ENCODE measurements around the gene PADI3.
"Not testable (repeated sequence)": the region's sequence is repeated elsewhere in the genome, so short reads cannot be mapped to it uniquely, and the experiment has no call there.

PADI3 gene

DNA sequence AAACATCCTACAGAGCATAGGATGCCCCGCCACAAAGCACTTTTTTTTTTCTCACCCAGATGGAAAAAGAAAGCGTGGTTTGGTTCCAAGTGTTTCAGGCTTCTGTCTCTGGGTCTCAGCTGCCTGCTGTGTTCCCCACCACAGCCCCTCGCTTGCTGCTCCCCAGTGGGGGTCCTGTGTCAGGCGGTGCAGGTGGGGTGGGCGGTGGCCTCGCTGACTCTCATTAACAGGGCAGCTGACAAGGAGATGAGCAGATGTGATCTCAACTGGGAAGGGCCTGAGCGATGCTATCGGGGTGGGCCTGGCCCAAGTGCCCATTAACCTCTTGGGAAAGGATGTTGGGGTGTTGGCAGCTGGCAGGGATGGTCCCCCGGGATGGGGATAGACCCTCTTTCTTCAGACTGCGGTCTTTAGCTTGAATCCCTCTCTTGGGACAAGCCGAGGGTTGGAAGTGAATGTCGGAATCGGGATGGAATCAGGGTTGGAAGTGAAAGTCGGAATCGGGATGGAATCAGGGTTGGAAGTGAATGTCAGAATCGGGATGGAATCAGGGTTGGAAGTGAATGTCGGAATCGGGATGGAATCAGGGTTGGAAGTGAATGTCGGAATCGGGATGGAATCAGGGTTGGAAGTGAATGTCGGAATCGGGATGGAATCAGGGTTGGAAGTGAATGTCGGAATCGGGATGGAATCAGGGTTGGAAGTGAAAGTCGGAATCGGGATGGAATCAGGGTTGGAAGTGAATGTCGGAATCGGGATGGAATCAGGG is 7.7 kb upstream of the PADI3 start:
- DNase-seq (ENCODE audit: low read depth in 2 of 2) = not testable (repeated sequence)

DNA sequence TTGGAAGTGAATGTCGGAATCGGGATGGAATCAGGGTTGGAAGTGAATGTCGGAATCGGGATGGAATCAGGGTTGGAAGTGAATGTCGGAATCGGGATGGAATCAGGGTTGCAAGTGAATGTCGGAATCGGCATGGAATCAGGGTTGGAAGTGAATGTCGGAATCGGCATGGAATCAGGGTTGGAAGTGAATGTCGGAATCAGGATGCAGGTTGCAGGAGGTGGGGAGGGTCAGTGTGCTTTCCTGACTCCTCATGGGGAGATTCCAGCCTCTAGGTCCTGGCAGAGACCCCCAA is 7.2 kb upstream of the PADI3 start:
- DNase-seq (ENCODE audit: low read depth in 2 of 2) = not testable (repeated sequence)

DNA sequence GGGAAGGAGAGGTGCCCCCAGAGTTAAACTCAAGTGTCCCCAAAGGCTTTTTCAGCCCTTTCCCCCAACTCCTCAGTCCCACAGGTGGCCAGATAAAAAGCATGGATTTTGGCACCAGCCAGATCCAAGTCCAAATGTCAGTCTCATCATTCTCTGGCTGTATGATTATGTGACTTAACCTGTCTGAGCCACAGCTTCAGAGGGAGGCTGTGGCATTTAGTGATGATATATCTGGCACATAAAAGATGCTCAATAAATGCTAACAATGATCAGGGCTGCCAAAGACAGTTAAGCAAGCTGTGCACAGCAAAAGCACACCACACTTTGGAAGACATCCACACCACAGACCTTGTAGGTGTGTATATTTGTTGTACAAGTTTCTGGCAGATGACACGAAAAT is 5.6 kb upstream of the PADI3 start:
- DNase-seq (ENCODE audit: low read depth in 2 of 2) = no peak

DNA sequence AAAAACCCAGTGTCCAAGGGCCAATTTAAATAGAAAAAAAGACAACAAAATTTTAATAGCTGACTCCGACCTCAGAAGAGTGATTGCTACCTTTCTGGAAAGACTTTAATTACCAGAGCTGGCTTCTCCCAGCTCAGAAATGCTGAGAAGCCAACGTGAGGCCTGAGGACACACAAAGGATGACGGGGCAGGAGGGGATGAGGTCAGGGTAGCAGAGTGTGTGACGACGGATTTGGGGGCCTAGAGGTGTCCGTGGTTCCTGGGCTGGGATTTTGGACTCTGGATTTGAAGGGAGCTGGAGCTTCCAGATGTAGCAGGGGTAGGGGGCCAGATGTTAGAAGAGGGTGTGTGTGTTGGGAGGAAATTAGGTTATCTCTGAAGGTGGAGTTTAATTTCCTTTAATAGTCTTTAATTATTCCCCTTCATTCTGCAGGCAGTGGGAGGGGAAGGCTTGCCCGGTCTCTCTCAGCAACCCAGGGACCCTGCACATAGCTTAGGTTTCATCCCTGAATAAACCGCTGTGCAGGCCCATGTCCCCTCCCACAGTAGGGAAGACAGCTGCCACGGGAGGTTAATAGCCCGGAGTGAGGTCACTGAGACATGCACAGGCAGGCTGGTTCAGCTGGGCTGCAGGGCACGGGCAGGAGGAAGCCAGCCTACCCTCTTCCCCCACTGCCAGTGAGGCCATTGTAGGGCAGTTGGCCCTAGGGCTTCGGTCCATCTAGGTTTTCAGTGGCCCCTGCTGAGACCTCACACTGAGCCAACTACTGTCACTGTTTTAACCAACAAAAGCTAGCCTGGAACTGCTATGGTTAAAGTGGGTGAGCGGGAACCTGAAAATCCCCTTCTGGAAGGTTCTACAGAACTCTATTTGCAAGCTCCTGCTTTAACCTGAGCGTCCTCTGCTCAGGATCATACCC is 3.8 kb upstream of the PADI3 start:
- DNase-seq (ENCODE audit: low read depth in 2 of 2) = no peak

DNA sequence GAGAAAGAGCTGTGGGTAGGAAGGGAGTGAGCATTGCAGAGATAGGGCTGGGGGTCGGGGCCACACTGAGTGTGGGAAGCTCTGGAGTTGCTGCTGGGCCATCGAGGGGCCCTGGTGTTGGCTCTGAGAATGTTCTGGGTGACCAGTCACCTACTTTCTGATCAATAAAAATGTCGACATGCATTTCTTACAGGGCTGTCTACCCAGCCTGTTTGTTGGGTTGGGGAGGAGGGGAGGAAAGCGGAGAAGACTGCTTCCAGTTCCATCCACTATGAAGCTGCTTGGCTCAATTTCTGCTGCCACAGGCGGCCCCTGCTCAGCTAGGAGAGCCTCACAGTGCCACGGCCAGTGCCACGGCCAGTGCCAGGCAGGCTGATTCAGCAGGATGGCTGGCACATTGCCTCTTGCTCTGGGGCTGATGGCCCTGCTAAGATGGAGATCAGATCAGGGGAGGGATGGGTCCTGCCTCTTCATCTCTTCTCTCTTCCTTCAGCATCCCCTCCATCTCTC is 3.0 kb upstream of the PADI3 start:
- DNase-seq (ENCODE audit: low read depth in 2 of 2) = no peak

DNA sequence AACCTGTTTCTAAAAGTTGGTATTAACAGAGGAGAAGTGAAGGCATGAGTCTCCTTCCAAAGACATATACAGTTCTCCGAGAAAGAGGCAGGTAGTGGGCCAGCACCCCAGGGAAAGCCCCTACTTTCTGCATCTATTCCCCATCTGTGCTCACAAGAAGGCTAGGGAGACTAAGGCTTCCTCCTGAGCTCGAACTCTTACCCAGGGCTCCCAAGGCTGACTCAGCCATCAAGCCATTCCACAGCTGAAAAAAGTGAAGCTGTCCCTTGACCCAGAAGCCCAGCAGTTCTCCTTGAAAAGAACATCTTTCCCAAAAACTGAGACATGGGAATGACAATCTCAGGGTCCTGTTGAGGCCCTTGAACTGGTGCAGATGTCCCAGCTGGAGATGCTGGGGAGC is 1.9 kb upstream of the PADI3 start:
- no peak for DNase-seq (ENCODE audit: low read depth in 2 of 2)

DNA sequence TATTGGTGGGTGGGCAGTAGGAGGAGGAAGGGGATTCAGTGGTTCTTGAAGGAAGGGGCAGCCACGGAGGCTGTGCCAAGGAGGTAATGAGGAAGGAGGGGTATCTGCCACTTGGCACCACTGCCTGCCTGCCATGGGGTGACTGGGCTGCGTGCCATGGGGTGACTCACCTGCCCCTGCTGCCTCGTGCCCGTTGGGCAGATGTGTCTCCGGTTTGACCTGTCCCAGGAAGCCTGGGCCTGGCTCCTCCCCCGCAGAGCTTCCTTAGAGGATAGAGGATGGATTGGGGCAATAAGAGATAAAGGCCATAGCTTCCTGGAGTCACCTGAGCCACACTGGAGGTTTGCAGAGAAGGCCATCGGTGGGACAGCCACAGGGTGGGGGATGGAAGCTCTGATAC is 1.7 kb downstream of the PADI3 start:
- DNase-seq (ENCODE audit: low read depth in 2 of 2) = no peak

DNA sequence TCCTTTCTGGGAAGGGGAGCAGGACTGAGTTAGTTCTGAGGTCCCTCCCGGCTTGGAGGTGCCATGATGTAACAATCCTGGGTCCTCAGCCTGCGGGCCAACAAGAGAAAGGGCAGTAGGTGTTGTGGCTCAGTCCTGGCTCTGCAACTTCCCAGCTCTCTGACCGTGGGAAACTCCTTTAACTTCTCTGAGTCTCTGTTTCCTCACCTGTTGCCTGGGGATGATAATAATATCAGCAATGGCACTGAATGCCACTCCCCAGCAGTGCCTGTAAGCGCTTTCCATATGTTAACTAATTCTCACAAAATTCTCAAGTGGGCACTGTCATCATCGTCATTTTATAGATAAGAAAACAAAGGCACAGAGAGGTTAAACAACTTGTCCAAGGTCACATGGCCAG is 2.3 kb downstream of the PADI3 start:
- no peak for DNase-seq (ENCODE audit: low read depth in 2 of 2)

DNA sequence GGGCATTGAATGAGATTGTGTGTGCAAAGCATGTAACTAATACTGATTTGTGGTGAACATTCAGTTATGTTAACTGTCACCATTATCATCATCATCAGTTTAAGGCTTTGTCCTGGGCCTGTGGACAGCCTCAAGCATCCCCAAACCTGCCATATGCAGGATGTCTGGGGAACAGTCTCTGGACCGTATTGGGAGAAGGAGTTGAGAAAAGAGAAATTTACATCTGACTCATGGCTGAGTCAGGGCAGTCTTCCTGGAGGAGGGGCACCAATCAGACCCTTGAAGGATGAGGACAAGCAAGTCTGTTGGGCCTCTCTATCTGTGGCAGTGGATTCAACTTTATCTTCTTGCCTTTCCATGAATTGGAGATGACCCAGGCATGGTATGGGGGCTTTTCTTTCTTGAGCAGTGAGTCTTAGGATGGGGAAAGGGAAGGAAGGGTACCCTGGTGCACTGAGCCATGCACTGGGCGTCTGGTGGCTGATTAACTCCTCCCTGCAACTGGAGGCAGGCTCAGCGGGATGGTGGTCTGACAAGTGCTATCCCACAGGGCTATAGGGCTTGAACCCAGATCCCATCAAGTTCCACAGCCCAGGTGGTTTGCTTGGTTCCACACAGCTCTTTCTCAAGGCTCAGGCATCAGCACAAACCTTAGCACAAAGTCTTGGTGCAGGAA is 2.9 kb downstream of the PADI3 start:
- DNase-seq (ENCODE audit: low read depth in 2 of 2) = no peak

DNA sequence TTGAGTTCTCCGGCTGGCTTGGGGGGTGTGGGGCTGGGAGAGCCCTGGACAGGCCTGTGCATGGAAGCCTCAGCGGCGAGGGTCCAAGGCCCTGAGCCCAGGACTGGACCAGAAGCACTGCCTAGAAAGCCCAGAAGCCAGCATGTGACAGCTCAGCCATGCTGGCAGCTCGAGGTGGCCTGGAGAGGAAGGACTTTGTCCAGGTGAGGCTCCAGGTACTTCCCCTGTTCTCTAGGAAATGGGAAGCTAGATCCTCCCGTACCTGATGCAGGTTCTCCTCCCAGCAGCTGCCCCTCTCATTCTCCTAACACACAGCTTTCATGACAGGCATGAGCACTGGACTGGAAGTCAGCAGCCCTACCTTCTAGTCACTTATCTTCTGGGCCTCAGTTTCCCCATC is 6.4 kb downstream of the PADI3 start:
- no peak for DNase-seq (ENCODE audit: low read depth in 2 of 2)

DNA sequence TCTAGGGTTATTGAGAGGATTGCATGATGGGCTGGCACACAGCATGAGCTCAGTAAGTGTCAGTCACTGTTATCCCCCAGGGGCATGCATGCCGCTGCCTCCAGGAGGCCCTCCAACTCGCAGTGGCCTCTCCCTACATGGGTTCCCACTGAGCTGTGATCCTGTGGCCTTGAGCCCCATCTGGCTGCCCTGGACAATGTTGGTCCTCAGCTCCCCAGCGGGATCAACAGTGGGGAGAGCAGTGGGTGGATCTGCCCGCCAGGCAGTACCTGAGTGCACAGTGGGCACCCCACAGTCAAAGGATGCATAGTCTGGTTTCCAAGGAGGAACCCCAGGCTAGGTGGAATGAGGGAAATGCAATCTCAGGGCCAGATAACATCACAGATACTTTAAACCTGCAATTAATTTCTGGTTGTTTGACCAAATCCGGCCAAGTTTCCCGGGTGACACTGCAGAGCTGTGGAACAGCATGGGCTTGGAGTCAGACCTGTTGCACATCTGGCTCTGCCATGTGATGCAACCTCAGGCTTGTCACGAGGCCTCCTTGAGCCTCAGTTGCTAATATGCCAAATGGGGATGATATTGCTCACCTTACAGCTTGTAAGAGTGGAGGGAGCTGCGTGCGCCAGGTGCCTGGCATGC is 9.3 kb downstream of the PADI3 start:
- DNase-seq (ENCODE audit: low read depth in 2 of 2) = no peak

DNA sequence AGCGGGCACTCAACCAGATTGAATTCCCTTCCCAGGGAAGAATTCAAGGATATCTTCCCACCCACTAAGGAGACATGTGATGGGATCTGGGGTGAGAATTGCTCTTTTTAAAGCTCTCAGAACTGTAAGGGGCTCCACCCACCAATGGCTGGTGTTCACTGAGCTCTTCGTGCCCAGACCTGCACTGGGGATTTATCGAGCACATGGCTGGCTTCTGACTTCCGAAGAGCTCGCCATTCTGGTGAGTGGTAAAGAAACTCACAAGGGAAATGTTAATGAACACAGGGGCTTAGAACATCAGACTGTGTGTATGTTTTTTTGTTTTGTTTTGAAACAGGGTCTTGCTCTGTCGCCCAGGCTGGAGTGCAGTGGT is 9.8 kb downstream of the PADI3 start:
- DNase-seq (ENCODE audit: low read depth in 2 of 2) = no peak

DNA sequence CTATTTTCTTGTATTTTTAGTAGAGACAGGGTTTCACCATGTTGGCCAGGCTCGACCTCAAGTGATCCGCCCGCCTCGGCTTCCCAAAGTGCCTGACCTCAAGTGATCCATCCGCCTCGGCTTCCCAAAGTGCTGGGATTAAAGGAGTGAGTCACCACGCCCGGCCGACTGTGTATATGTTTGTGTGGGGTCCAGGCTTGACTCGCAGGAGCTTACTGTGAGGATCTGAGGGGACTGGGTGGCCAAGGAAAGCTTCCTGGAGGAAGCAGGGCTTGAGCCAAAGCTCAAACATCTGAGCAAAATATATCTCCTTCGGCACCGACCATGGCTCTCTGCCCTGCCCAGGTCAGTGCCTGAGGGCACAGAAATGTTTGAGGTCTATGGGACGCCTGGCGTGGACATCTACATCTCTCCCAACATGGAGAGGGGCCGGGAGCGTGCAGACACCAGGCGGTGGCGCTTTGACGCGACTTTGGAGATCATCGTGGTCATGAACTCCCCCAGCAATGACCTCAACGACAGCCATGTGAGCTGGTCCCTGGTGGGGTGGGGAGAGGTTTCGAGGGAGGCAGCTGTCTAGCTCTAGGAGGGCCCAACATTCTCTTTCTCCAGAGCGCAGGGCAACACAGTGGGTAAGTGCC is 10.5 kb downstream of the PADI3 start:
- DNase-seq (ENCODE audit: low read depth in 2 of 2) = no peak

DNA sequence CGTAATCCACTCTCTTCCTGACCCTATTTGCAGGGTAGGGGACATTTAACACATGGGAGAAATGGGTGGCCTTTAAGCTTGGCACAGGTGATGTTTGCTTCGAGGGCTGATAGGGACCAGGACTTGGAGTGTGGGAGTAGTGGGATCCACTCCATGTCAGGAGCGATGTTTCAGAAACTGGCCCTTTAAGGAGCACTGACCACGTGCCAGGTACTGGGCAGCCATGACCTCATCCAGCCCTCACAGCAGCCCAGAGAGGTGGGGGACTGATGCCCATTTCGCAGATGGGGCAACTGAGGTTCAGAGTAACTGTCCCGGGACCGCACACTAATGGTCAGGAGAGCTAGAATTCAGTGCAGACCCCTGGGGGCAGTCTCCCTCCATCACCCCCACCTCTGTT is 11.4 kb downstream of the PADI3 start:
- DNase-seq (ENCODE audit: low read depth in 2 of 2) = no peak

DNA sequence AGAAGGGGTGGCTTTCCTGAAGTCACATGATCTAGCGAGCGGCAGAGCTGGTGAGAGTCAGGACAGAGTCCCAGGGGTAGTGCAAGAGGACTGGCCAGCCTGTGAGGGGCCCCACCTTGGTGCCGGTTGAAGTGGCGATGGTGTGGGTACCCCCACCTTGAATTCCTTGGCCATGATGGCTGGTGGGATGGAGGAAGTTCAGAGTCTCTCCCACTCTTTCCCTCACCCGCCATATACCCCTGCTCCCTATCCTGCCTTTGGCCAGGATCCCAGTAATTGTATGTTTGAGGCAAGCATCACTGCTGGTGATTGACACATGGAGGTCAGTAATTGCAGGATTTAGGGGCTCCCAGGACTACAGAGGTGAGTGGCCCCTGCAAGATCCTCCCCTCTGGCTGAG is 11.8 kb downstream of the PADI3 start:
- no peak for DNase-seq (ENCODE audit: low read depth in 2 of 2)

DNA sequence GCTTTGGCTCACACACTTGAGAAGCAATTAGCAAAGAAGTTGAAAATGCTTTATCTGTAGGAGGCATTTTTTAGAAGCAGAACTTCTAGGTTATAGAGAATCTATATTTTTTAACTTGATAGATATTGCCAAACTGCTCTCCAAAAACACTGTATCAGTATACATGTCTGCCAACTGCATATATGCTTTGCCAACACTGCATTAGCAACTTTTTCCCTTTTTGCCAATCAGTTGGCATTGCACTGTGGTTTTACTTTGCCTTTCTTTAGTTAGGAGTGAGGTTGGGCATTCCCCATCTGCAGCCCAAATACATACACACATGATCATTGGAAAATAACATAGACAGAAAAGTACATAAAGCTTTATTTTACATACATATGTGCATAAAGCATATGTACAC is 15.0 kb downstream of the PADI3 start:
- no peak for DNase-seq (ENCODE audit: low read depth in 2 of 2)

DNA sequence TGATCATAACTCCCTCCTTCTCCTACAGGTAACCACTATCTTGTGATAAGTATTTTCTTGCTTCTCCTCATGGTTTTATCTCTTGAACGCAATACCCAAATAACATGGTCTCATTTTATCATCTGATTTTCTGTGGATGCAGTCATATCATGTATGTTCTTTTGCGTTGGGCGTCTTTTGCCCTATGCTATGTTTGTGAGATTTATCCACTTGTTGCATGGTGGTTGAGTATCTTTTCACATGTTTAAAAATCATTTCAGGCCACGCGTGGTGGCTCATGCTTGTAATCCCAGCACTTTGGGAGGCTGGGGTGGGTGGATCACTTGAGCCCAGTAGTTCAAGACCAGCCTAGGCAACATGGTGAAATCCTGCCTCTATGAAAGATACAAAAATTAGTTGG is 15.6 kb downstream of the PADI3 start:
- DNase-seq (ENCODE audit: low read depth in 2 of 2) = no peak

DNA sequence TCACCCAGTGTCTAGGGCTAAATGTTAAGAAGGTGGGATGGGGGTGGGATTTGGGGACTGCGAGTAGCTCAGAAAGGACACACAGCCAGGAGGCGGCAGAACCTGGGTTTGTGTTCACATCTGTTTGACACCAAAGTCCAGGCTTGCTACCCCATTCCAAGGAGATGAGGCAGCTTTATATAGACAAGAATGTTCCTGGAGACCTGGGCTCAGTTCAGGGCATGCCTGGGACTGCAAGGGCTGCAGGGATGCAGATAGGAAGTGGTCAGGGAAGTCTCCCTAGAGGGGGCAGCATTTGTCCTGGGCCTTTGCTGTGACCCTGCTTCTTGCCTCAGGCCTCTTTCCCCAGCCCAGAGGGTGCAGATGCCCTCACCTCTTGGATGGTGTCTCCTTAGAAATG is 16.3 kb downstream of the PADI3 start:
- no peak for DNase-seq (ENCODE audit: low read depth in 2 of 2)

DNA sequence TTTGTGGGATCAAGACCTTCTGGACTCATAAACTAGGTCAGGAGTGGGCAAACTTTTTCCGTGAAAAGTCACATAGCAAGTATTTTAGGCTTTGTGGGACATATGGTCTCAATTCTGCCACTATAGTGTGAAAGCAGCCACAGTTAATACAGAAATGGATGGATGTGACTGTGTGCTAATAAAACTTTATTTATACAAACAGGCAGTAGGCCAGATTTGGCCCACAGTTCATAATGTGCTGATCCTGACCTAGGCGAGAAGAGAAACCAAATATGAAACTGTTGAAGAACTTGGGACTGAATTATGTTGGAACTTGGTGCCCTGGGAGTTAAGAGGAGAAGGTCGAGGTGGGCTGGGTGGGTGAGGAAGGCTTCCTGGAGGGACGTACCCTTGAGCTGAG is 17.1 kb downstream of the PADI3 start:
- no peak for DNase-seq (ENCODE audit: low read depth in 2 of 2)

DNA sequence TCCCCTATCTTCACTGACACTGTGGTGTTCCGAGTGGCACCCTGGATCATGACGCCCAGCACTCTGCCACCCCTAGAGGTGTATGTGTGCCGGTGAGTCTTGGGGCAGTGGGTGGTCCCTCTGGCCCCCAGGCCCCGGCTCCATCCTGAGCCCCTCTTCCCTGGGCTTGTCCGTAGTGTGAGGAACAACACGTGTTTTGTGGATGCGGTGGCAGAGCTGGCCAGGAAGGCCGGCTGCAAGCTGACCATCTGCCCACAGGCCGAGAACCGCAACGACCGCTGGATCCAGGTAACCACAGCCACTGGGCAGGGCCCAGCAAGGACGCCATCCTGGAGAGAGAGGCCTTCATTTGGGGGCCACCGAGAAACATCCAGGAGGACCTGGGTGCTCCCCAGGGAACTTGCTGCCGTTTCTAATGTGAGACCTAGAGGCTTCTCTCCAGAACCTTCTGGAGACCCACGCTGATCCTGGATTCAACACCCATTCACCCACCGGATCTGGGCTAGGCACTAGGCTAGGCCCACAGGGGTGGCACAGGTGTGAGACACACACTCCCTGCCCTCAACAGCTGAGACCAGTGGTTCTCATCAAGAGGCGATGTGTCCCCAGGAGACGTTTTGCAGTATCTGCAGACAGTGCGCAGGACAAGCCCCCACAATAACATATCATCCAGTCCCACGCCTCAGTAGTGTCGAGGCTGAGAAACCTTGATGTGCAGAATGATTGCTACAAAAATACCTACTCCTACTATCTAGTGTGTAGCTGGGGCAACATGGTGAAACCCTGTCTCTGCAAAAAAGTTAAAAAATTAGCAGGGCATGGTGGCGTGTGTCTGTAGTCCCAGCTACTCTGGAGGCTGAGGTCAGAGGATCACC is 22.2 kb downstream of the PADI3 start:
- DNase-seq (ENCODE audit: low read depth in 2 of 2) = no peak

DNA sequence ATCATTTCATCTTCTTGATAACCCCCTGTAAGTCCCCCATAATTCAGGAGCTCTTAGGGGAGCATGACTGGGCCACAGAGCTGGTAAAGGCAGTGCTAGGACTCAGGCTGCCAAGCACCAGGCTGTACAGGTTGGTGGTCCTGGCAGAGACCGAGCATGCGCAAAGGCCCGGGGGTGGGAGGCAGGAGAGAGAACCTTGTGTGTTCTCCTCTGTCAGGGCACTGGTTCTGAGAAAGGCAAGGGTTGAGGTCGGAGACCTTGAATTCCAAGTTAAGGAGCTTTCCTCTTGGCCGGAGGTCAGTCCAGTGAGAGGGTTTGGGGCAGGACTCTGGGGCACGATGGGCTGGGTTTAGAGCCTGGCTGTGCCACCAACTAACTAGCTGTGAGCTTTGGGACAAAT is 23.2 kb downstream of the PADI3 start:
- no peak for DNase-seq (ENCODE audit: low read depth in 2 of 2)
